Smooth muscle cell (in vitro differentiated cells): ENCODE measurements around the gene HTATIP2. TPM values are rescaled to one million over a fixed set of nuclear protein-coding genes. Genes with fewer than 3 reads are reported as not detected.

Experiments used
- DNase-seq: peaks from one replicate; lab custom pipeline; 2025; ENCODE audit not compliant: unreplicated experiment; lab: John Stamatoyannopoulos, UW
- H2AFZ ChIP-seq: fragments of 200-600 bp; sonication (generic); 2 replicates; pipeline ENCODE4 v1.6.0; 2016; ENCODE audit warnings: antibody characterized with exemption, low read depth, mild to moderate bottlenecking
- H3F3A ChIP-seq: fragments of 200-600 bp; sonication (generic); 2 replicates; pipeline ENCODE4 v1.6.0; 2017; ENCODE audit warnings: antibody characterized with exemption, low read depth
- H3K27ac ChIP-seq: fragments of 200-600 bp; sonication (generic); 2 replicates; pipeline ENCODE4 v1.5.1; 2016; ENCODE audit warnings: low read depth, mild to moderate bottlenecking
- H3K27me3 ChIP-seq: fragments of 200-600 bp; sonication (generic); 2 replicates; pipeline ENCODE4 v1.6.1; 2016; ENCODE audit warnings: low read depth, mild to moderate bottlenecking
- H3K36me3 ChIP-seq: fragments of 200-600 bp; sonication (generic); 2 replicates; pipeline ENCODE4 v1.5.1; 2016; ENCODE audit warnings: low read depth
- H3K4me1 ChIP-seq: fragments of 200-600 bp; sonication (generic); 2 replicates; pipeline ENCODE4 v1.5.1; 2016; ENCODE audit warnings: low read depth
- H3K4me2 ChIP-seq: fragments of 200-600 bp; sonication (generic); 2 replicates; pipeline ENCODE4 v1.6.0; 2016; ENCODE audit warnings: mild to moderate bottlenecking
- H3K4me3 ChIP-seq: fragments of 200-600 bp; sonication (generic); 2 replicates; pipeline ENCODE4 v1.5.1; 2016; ENCODE audit warnings: mild to moderate bottlenecking
- H3K79me2 ChIP-seq: fragments of 200-600 bp; sonication (generic); 2 replicates; pipeline ENCODE4 v1.6.0; 2016; ENCODE audit warnings: low read depth, mild to moderate bottlenecking
- H3K9ac ChIP-seq: fragments of 200-600 bp; sonication (generic); 2 replicates; pipeline ENCODE4 v1.6.0; 2016; ENCODE audit warnings: low read depth
- H3K9me3 ChIP-seq: fragments of 200-600 bp; sonication (generic); replicated peaks from 2 replicates; pipeline ENCODE4 v1.5.1; 2016; ENCODE audit warnings: low read depth
- H4K20me1 ChIP-seq: fragments of 200-600 bp; sonication (generic); 2 replicates; pipeline ENCODE4 v1.6.0; 2016; ENCODE audit warnings: low read depth
- CTCF ChIP-seq: fragments of 200-600 bp; sonication (generic); IDR thresholded peaks from 2 replicates; pipeline ENCODE4 v1.5.1; 2017; ENCODE audit warnings: borderline replicate concordance, mild to moderate bottlenecking, antibody characterized with exemption; ENCODE audit not compliant: insufficient read depth, poor library complexity, severe bottlenecking
- whole genome bisulfite sequencing: methylation state at CpG from one replicate; pipeline ENCODE4 v1.1.7; 2016; ENCODE audit warnings: low lambda C conversion rate; 5-methylcytosine and 5-hydroxymethylcytosine counted together
- polyA plus RNA-seq: library from polyadenylated mRNA; unstranded; fragments of >200 nt; fragmentation: Nextera tagmentation; extraction: Ambion mirVana; gene quantifications from 2 replicates; pipeline ENCODE4 v1.2.1, GENCODE V29; 2016
- total RNA-seq: library from RNA; depleted of rRNA; stranded (reverse); fragments of >200 nt; gene quantifications from 2 replicates; pipeline ENCODE4 v1.2.3, GENCODE V29; 2014

Gene HTATIP2
- total and polyA plus RNA-seq, 2 experiments from 2014 or later = 34.1 to 38.4 TPM

- H3K4me2 ChIP-seq = peak overlapping the region; percentile 43
- peaks cover 9% of the 10 kb centered on the region for H3F3A ChIP-seq
- H3K4me3 ChIP-seq = peak overlapping the region; percentile 5
- H4K20me1 ChIP-seq = no peaks in the 10 kb centered on the region
- peaks cover 21% of the 10 kb centered on the region for H3K4me1 ChIP-seq
- H2AFZ ChIP-seq = peak overlapping the region; percentile 1
- 7% methylated on average over 9 of the region's 9 CpGs for WGBS
- no peaks in the 10 kb centered on the region for H3K9me3 ChIP-seq
- no peaks in the 10 kb centered on the region for H3K36me3 ChIP-seq
- DNase-seq = no peak
- TF ChIP-seq CTCF = no peak
- no peaks in the 10 kb centered on the region for H3K27me3 ChIP-seq
- peaks cover 4% of the 10 kb centered on the region for H3K79me2 ChIP-seq
- H3K9ac ChIP-seq = peak overlapping the region; percentile 60
- peak overlapping the region; percentile 88 for H3K27ac ChIP-seq
These were observed 3.9 kb downstream of the HTATIP2 start for GRCh38 chr11:20367313-20367948.

- H3K27me3 ChIP-seq = no peaks in the 10 kb centered on the region
- DNase-seq = no peak
- no peak overlapping the region for H3K4me3 ChIP-seq
- H3K9me3 ChIP-seq = no peaks in the 10 kb centered on the region
- H2AFZ ChIP-seq = no peak overlapping the region
- H3K4me2 ChIP-seq = peak overlapping the region; percentile 43
- peaks cover 9% of the 10 kb centered on the region for H3F3A ChIP-seq
- peak overlapping the region; percentile 88 for H3K27ac ChIP-seq
- no peak for TF ChIP-seq CTCF
- H3K36me3 ChIP-seq = no peaks in the 10 kb centered on the region
- peaks cover 4% of the 10 kb centered on the region for H3K79me2 ChIP-seq
- peaks cover 21% of the 10 kb centered on the region for H3K4me1 ChIP-seq
- no peaks in the 10 kb centered on the region for H4K20me1 ChIP-seq
- H3K9ac ChIP-seq = peak overlapping the region; percentile 3
These were observed 4.9 kb downstream of the HTATIP2 start for GRCh38 chr11:20368438-20368837.

GRCh38 chr11:20369826-20370225 lies 6.3 kb downstream of the HTATIP2 start:
- Histone ChIP-seq H3K4me1 (peaks cover 15% of the 10 kb centered on the region), H3F3A (peaks cover 9% of the 10 kb centered on the region), H3K36me3 (no peaks in the 10 kb centered on the region), H3K9ac (no peak overlapping the region), H2AFZ (no peak overlapping the region), H3K9me3 (no peaks in the 10 kb centered on the region), H3K79me2 (peaks cover 4% of the 10 kb centered on the region), H3K4me2 (no peak overlapping the region), H4K20me1 (no peaks in the 10 kb centered on the region), H3K4me3 (no peak overlapping the region), H3K27me3 (no peaks in the 10 kb centered on the region), H3K27ac (no peak overlapping the region)
- no peak for TF ChIP-seq CTCF
- DNase-seq = no peak

GRCh38 chr11:20372081-20372626 lies 8.6 kb downstream of the HTATIP2 start:
- TF ChIP-seq CTCF = no peak
- no peak for DNase-seq
- Histone ChIP-seq H3K4me3 (no peak overlapping the region), H3F3A (peaks cover 3% of the 10 kb centered on the region), H3K36me3 (no peaks in the 10 kb centered on the region), H3K4me2 (no peak overlapping the region), H4K20me1 (no peaks in the 10 kb centered on the region), H3K4me1 (peaks cover 9% of the 10 kb centered on the region), H3K9me3 (no peaks in the 10 kb centered on the region), H3K9ac (no peak overlapping the region), H2AFZ (no peak overlapping the region), H3K27me3 (no peaks in the 10 kb centered on the region), H3K27ac (no peak overlapping the region), H3K79me2 (peaks cover 4% of the 10 kb centered on the region)
- 51% methylated on average over 5 of the region's 5 CpGs for WGBS
